H9 (cell line): ENCODE measurements around the gene PXK. TPM values are rescaled to one million over a fixed set of nuclear protein-coding genes. Genes with fewer than 3 reads are reported as not detected.

Source experiments
- DNase-seq: peaks from one replicate; pipeline ENCODE4 v3.0.0-alpha.2; 2017
- H2AFZ ChIP-seq: one replicate; pipeline ENCODE4 v1.6.1; 2013; ENCODE audit warnings: mild to moderate bottlenecking, low read length, control low read depth, moderate library complexity
- H2AK5ac ChIP-seq: 2 replicates; pipeline ENCODE4 v1.6.1; 2013; ENCODE audit warnings: low read length, control low read depth, mixed read lengths; ENCODE audit not compliant: insufficient read length
- H2BK120ac ChIP-seq: one replicate; pipeline ENCODE4 v1.6.1; 2013; ENCODE audit warnings: low read depth, mild to moderate bottlenecking, low read length, control low read depth, inconsistent platforms; ENCODE audit not compliant: poor library complexity, severe bottlenecking
- H2BK12ac ChIP-seq: 2 replicates; pipeline ENCODE4 v1.6.1; 2013; ENCODE audit warnings: low read length, control low read depth, mixed read lengths, low read depth; ENCODE audit not compliant: insufficient read length
- H2BK15ac ChIP-seq: 2 replicates; pipeline ENCODE4 v1.6.1; 2013; ENCODE audit warnings: low read depth, low read length, control low read depth
- H2BK20ac ChIP-seq: one replicate; pipeline ENCODE4 v1.6.1; 2013; ENCODE audit warnings: low read depth, mild to moderate bottlenecking, low read length, control low read depth, inconsistent platforms; ENCODE audit not compliant: poor library complexity, severe bottlenecking
- H2BK5ac ChIP-seq: 2 replicates; pipeline ENCODE4 v1.6.1; 2013; ENCODE audit warnings: low read length, control low read depth, mixed read lengths; ENCODE audit not compliant: insufficient read length
- H3K14ac ChIP-seq: 2 replicates; pipeline ENCODE4 v1.6.1; 2013; ENCODE audit warnings: low read length, control low read depth; ENCODE audit not compliant: insufficient read depth
- H3K18ac ChIP-seq: 2 replicates; pipeline ENCODE4 v1.6.1; 2013; ENCODE audit warnings: low read depth, mild to moderate bottlenecking, mixed read lengths, low read length, control low read depth; ENCODE audit not compliant: insufficient read length
- H3K23ac ChIP-seq: 2 replicates; pipeline ENCODE4 v1.6.1; 2013; ENCODE audit warnings: low read length, control low read depth, mixed read lengths, low read depth; ENCODE audit not compliant: insufficient read length
- H3K23me2 ChIP-seq: 2 replicates; pipeline ENCODE4 v1.6.1; 2013; ENCODE audit warnings: low read depth, mild to moderate bottlenecking, mixed read lengths, low read length, control low read depth; ENCODE audit not compliant: insufficient read length, poor library complexity, severe bottlenecking
- H3K27ac ChIP-seq: 2 replicates; pipeline ENCODE4 v1.5.1; 2013; ENCODE audit warnings: low read length, control low read depth, mixed read lengths, low read depth; ENCODE audit not compliant: insufficient read length
- H3K27me3 ChIP-seq: 2 replicates; pipeline ENCODE4 v1.6.1; 2013; ENCODE audit warnings: low read length, control low read depth, inconsistent platforms; ENCODE audit not compliant: insufficient read depth
- H3K4ac ChIP-seq: 2 replicates; pipeline ENCODE4 v1.6.1; 2013; ENCODE audit warnings: low read depth, mild to moderate bottlenecking, control low read depth, inconsistent platforms, low read length, moderate library complexity
- H3K4me1 ChIP-seq: 2 replicates; pipeline ENCODE4 v1.6.1; 2013; ENCODE audit warnings: low read length, control low read depth, inconsistent platforms; ENCODE audit not compliant: insufficient read depth
- H3K4me2 ChIP-seq: 2 replicates; pipeline ENCODE4 v1.6.1; 2013; ENCODE audit warnings: low read length, control low read depth, mixed read lengths; ENCODE audit not compliant: insufficient read length, insufficient read depth
- H3K56ac ChIP-seq: 2 replicates; pipeline ENCODE4 v1.6.1; 2013; ENCODE audit warnings: low read depth, mild to moderate bottlenecking, mixed read lengths, low read length, control low read depth; ENCODE audit not compliant: insufficient read length
- H3K79me1 ChIP-seq: 2 replicates; pipeline ENCODE4 v1.6.1; 2013; ENCODE audit warnings: low read depth, mild to moderate bottlenecking, moderate library complexity, low read length, control low read depth, inconsistent platforms; ENCODE audit not compliant: insufficient read depth, poor library complexity, severe bottlenecking
- H3K79me2 ChIP-seq: 2 replicates; pipeline ENCODE4 v1.6.1; 2013; ENCODE audit warnings: low read length, control low read depth, inconsistent platforms; ENCODE audit not compliant: insufficient read depth
- H3K9ac ChIP-seq: 2 replicates; pipeline ENCODE4 v1.6.1; 2013; ENCODE audit warnings: low read length, control low read depth, mixed read lengths; ENCODE audit not compliant: insufficient read length; ENCODE audit errors: extremely low read depth
- H3K9me3 ChIP-seq: one replicate; pipeline ENCODE4 v1.6.1; 2013; ENCODE audit warnings: low read depth, low read length, inconsistent platforms; ENCODE audit not compliant: control insufficient read depth
- H3T11ph ChIP-seq: one replicate; pipeline ENCODE4 v1.6.1; 2013; ENCODE audit warnings: mild to moderate bottlenecking, low read length, control low read depth, inconsistent platforms
- H4K20me1 ChIP-seq: one replicate; pipeline ENCODE4 v1.6.1; 2013; ENCODE audit not compliant: control insufficient read depth, insufficient read length, insufficient read depth
- H4K5ac ChIP-seq: 2 replicates; pipeline ENCODE4 v1.6.1; 2013; ENCODE audit warnings: low read depth, mild to moderate bottlenecking, mixed read lengths, low read length, control low read depth; ENCODE audit not compliant: insufficient read length
- H4K8ac ChIP-seq: replicated peaks from 2 replicates; pipeline ENCODE4 v1.6.1; 2013; ENCODE audit warnings: low read length, control low read depth, mixed read lengths, low read depth; ENCODE audit not compliant: insufficient read length
- H4K91ac ChIP-seq: 2 replicates; pipeline ENCODE4 v1.6.1; 2013; ENCODE audit warnings: low read depth, mild to moderate bottlenecking, moderate library complexity, mixed read lengths, low read length, control low read depth; ENCODE audit not compliant: insufficient read length
- H3K27ac Mint-ChIP-seq, 3 experiments: 2 replicates in 2 of 3; 3 replicates in 1 of 3; pipeline ENCODE4 v1.8.0; 2020 to 2021; ENCODE audit warnings: mixed read lengths in 3 of 3, mild to moderate bottlenecking in 1 of 3, moderate library complexity in 1 of 3
- H3K27me3 Mint-ChIP-seq: 2 replicates; pipeline ENCODE4 v1.8.0; 2021; ENCODE audit warnings: low read depth, mild to moderate bottlenecking, moderate library complexity, mixed read lengths
- H3K36me3 Mint-ChIP-seq, 3 experiments: 2 replicates in 2 of 3; 3 replicates in 1 of 3; pipeline ENCODE4 v1.8.0; 2020 to 2021; ENCODE audit warnings: low read depth in 3 of 3, mixed read lengths in 3 of 3; ENCODE audit not compliant: insufficient read depth in 1 of 3
- H3K4me1 Mint-ChIP-seq, 2 experiments: 2 replicates each; pipeline ENCODE4 v1.8.0; 2020; ENCODE audit warnings: mixed read lengths in 2 of 2
- H3K4me3 Mint-ChIP-seq, 2 experiments: 2 replicates in 1 of 2; 3 replicates in 1 of 2; pipeline ENCODE4 v1.8.0; 2020 to 2021; ENCODE audit warnings: mild to moderate bottlenecking in 2 of 2, mixed read lengths in 2 of 2, moderate library complexity in 1 of 2
- H3K9me3 Mint-ChIP-seq, 2 experiments: 2 replicates in 1 of 2; 3 replicates in 1 of 2; pipeline ENCODE4 v1.8.0; 2020; ENCODE audit warnings: mild to moderate bottlenecking in 2 of 2, mixed read lengths in 2 of 2, moderate library complexity in 1 of 2
- CTCF ChIP-seq: fragments of 200-600 bp; sonication (generic); conservative IDR thresholded peaks from 3 replicates; pipeline ENCODE4 v1.8.0; 2021; ENCODE audit warnings: antibody characterized with exemption, mild to moderate bottlenecking
- WGBS: extraction: QIAGEN DNeasy Blood & Tissue Kit; methylation state at CpG from one replicate; pipeline ENCODE4 v1.1.7; 2013; ENCODE audit warnings: missing lambda C conversion rate, low lambda C conversion rate, mixed read lengths; ENCODE audit not compliant: insufficient read length; ENCODE audit errors: extremely low coverage; 5-methylcytosine and 5-hydroxymethylcytosine counted together
- long read RNA-seq: library from polyadenylated mRNA; unstranded; transcript quantifications from one replicate; pipeline ENCODE4 v2.0.0, GENCODE V29; 2020
- total RNA-seq: library from RNA; stranded (reverse); gene quantifications from 2 replicates; pipeline ENCODE4 v1.2.1, GENCODE V29; 2021

PXK gene
- total RNA-seq = 3.3 and 3.4 TPM in 2 replicates
- long read RNA-seq, transcript PXK-202 (18 exons, 2,037 nt) = major isoform, 8 of 26 reads
- long read RNA-seq, partial matches to known transcripts = 10 of 26 reads
- long read RNA-seq, other reads (novel, unspliced or antisense) = 6 of 26 reads

GRCh38 chr3:58332575-58333188 lies at the start of gene PXK:
TSS of gene PXK (plus strand) at chr3:58332892. CDS start at chr3:58332989, 97 bp downstream.
- H4K91ac ChIP-seq = no peak within 1 kb of the TSS
- Mint-ChIP-seq H3K27ac (no peak within 1 kb of the TSS), H3K9me3 (no peaks in the 10 kb centered on the region), H3K4me3 (peak within 1 kb of the TSS; percentile 82 to 98), H3K36me3 (no peaks in the 10 kb centered on the region), H3K27me3 (peaks cover 39% of the 10 kb centered on the region), H3K4me1 (peaks cover 10 to 23% of the 10 kb centered on the region in 2 experiments)
- H3K4ac ChIP-seq = no peak within 1 kb of the TSS
- H3K56ac ChIP-seq = no peak within 1 kb of the TSS
- H2AFZ ChIP-seq = peak within 1 kb of the TSS; percentile 15
- no peaks in the 10 kb centered on the region for H3K79me2 ChIP-seq
- H2BK5ac ChIP-seq = no peak within 1 kb of the TSS
- H3K9ac ChIP-seq = no peak within 1 kb of the TSS
- no peaks in the 10 kb centered on the region; the same call in 1 of the 2 replicates for H3K4me1 ChIP-seq
- no peak within 1 kb of the TSS for H3T11ph ChIP-seq
- no CpG with 5 or more reads among the region's 79 CpGs for WGBS
- no peak within 1 kb of the TSS for H3K23ac ChIP-seq
- no peak within 1 kb of the TSS for H2BK12ac ChIP-seq
- no peak within 1 kb of the TSS for H2BK15ac ChIP-seq
- no peaks in the 10 kb centered on the region for H3K79me1 ChIP-seq
- H4K5ac ChIP-seq = no peak within 1 kb of the TSS
- no peak; the same call in 2 of the 3 replicates for TF ChIP-seq CTCF
- H3K27ac ChIP-seq = no peak within 1 kb of the TSS
- H2BK20ac ChIP-seq = no peak within 1 kb of the TSS
- peak within 1 kb of the TSS; percentile 81 for H3K4me2 ChIP-seq
- H3K14ac ChIP-seq = no peak within 1 kb of the TSS; the same call in 1 of the 2 replicates
- peak; percentile 69 for DNase-seq
- no peak within 1 kb of the TSS for H2AK5ac ChIP-seq
- H2BK120ac ChIP-seq = no peak within 1 kb of the TSS
- no peaks in the 10 kb centered on the region for H4K20me1 ChIP-seq
- H3K9me3 ChIP-seq = no peaks in the 10 kb centered on the region
- peaks cover 4% of the 10 kb centered on the region for H3K23me2 ChIP-seq
- no peak within 1 kb of the TSS for H4K8ac ChIP-seq
- H3K18ac ChIP-seq = no peak within 1 kb of the TSS
- no peaks in the 10 kb centered on the region; the same call in 1 of the 2 replicates for H3K27me3 ChIP-seq
